Dedifferentiated amniotic fluid mesenchymal stem cell (primary cell): ENCODE results near the gene PRKCZ.

Experiments used
- DNase-seq: peaks from one replicate; pipeline ENCODE4 v3.0.0-alpha.2; 2016; ENCODE audit errors: extremely low spot score

Gene PRKCZ

DNA sequence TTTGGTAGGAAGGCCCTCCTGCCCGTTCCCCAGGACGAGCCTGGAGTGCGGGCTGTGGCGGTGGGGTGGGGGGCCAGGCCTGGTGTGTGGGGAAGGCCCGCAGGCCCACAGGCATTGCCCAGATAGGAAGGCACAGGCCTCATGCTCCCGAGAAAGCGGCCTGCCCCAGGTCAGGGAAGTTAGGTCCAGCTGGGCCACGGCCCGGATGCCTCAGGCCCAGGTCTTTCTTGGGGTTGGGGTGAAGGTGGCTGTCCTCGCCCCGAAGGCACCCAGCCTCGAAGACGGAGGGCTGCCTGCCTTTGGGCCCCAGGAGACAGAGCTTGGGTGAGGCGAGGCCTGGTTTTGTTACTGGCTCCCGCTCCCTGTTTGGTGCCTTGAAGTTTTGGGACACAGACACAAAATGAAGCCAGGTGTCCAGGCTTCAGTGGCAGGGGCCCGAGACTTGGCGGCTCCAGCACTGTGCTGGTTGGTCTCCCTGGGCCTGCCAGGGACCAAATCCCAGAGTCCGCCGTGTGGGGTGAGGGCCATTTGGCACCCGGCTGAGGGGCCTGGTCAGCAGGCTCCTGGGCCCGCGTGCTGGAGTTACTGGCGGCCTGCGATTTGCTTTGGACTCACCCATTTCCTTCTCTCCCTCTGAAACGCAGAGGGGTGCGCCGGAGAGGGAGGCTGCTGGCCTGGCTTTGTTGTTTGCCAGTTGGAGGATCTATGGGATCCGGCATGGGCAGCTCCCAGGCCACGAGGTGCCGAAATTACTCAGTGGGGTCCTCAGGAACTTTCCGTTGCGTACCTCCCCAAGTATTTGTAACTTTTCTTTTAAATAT lies 179.9 kb downstream of the PRKCZ start:
- no peak for DNase-seq

DNA sequence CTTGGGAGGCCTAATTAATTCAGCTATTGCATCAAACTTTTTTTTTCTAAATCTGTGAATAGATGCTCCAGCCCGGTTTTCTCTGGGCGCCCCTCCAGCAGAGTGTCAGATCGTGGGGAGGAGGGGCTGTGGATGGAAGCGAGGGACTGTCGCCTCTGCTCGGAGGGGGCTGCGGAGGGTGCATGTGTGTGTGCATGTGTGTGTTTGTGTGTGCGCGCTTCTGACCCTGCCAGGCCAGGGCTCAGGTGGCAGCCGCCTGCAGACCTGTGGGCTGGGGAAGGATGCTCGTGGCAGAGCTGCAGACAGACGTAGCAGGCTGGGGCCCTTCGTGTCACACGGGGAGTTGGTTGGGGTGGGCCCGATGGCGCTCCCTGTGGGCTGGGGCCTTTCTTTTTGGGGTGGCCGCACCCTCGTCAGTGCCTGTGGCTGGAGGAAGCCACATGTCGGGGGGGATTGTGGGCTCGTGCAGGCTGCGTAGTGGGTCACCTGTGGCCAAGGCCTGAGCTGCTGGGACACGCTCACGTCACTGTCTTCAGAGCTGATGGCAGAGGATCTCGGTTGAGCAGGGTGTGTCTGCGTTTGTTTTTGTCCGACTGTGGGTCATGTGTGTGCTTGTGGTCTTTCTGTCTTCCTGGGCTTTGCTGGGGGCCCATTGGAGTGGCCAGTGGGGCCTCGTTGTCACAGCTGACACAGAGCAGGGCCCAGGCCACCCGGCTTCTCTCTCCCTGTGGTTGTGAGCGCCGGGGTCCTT lies 180.7 kb downstream of the PRKCZ start:
- no peak for DNase-seq

DNA sequence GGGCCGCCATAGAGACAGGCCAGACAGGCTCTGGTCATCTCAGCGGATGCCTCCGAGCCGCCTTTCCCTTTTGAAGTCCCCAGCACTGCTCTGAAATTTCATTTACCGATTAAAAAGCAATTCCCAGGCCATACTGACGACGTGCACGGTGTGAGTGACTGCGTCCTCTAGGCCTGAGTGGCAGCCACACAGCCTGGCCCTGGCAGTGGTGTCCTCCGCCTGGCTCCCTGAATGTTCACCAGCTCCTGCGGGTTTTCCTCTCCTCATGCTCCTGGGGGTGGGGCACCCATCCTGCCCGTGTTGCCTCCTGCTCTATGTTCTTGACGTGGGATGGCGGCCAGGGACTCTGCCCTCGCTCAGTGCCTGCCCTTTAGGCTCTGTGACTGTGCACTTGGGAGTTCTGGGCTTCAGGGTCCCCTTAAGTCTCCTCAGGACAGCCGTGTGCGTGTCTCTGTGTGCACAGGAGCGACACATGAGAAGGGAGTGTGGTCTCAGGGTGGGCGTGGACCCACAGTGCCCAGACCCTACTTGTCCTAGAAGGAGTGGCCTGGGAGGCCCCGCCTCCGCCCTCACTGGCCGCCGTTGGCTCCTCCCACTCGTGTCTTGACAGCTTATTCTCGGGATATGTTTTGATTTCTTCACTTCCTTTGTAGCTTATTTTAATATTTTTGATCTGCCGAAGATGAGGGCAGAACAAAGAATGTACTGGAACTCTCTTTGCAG lies 181.5 kb downstream of the PRKCZ start:
- no peak for DNase-seq

DNA sequence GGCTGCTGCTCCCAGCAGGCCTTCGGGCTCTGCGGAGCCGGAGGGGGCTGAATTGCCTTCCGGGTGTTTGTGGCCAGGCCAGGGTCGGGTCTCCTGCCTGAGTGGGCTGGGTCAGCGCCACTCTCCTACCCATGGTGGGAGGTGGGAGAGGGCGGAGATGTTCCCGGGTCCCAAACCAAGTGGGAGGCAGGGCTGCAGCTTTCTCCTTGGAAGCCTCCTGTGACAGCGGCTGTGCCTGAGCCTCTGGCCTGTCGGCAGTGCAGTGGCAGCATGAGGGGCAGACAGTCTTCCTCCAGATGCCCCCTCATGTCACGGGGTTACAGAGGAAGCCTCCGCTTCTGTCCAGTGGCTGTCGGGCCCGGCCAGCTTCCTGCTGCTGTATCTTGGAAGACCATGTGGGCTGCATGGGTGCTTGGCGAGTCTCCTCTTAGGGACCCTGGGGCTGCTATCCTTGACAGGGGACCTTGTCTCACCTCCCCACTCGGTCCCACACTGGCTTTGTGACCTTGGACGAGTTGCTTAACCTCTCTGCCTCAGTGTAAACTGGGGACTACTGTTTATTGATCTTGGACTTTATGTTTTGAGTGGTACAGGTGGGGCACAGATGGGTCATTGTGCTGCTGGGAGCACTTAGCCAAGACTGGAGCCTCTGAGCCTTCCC lies 182.2 kb downstream of the PRKCZ start:
- no peak for DNase-seq

DNA sequence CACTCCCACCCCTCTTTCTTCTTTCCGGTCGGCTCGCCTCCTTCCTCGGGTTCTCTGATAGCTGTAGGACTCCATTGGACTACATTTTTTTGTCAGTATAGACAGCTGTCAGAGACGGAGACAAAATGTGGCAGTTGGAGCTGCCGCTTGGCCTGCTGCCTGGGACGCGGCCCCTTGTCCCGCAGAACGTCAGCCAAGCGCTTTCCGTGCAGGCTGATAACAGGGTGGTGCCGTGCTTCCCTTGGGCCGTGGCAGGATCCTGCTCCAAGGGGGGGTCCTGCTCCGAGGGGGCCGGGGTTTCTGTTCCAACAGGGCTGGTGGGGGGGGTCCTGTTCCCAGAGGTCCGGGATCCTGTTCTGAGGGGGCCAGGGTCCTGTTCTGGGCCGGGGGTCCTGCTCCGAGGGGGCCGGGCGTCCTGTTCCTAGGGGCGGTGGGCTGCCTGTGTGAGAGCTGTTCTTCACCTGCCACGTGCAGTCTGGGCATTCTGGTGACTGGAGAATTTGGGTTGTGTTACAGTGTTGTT lies 182.8 kb downstream of the PRKCZ start:
- no peak for DNase-seq

DNA sequence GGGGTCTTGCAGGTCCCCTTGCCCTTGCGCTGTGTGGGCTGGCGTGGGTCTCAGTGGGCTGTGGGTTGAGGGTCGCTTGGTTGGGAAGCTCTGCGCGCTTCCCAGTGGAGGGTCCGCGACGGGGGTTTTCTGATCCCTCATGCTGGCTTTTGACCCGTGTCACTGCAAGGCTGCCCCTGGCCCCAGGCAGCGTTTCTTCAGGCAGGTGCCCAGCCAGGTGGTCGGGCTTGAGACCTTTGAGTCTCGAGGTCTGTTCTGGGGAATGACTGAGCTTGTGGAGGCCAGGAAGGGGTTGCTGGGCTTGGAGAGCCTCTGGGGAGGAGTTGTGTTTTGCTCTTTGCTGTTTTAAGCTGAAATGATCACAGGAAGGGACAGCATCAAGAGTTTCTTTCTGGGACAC lies 183.3 kb downstream of the PRKCZ start:
- DNase-seq, result no peak

DNA sequence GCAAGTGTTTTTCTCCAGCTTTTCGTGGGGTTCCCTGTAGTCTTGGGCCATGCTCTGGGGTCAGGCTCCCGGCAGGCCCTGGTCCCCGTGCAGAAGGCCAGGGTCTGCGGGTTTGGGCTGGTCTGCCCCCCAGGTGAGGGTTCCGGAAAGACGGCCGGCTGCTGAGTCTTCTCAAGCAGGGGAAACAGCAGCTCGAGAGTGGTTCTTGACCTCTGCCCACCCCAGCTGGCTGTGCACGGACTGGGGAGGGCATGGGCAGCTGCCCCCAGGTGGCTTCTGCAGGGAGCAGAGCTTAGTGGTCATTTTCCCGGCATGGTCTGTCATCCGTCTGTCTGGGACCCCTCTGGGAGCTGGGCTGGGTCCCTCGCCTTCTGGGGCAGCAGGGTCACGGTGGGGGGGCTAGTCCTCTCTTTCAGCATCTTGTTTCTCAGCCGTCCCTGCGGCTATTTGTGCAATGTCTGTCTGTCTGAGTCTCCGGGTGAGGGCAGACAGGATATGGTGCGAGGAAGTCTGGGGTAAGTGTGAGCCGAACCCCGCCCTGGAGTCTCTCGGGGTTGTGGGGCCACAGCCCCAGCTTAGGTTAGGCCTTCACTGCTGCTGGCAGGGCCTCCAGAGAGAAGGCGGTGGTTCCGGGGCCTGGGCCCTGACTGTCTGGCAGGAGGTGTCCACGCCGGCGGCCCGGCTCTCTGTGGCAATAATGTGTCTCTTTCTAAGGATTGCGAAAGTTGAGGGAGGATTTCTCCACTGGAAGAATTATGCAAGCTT lies 184.0 kb downstream of the PRKCZ start:
- peak; percentile 81 for DNase-seq

DNA sequence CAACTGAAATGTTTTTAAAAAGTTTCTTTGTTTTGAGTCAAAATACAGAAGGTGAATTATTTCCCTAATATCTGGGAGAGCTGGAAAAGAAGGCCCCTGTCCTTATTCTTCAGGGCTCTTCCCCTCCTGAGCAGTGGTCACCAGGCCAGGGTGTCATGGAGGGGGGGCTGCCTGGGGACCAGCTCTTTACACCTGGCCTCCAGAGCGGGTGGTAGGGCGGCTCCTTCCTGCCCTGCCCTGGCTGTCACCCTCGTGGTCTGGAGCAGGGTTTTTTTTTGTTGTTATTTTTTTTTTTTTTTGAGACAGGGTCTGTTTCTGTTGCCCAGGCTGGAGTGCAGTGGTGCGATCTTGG lies 184.5 kb downstream of the PRKCZ start:
- DNase-seq, result no peak
